ENCODE results near the gene MTHFD1L. TPM values are rescaled to one million over a fixed set of nuclear protein-coding genes. Genes with fewer than 3 reads are reported as not detected.
A peak's percentile ranks its signal among the peaks of the same experiment; 100 is the strongest.

Gene MTHFD1L
- total RNA-seq, 3 donors from 2014 or later (not counting 1 experiment from before 2014, with no cell fraction given), result 3.8 to 4.5 (median 4.3) TPM

DNA sequence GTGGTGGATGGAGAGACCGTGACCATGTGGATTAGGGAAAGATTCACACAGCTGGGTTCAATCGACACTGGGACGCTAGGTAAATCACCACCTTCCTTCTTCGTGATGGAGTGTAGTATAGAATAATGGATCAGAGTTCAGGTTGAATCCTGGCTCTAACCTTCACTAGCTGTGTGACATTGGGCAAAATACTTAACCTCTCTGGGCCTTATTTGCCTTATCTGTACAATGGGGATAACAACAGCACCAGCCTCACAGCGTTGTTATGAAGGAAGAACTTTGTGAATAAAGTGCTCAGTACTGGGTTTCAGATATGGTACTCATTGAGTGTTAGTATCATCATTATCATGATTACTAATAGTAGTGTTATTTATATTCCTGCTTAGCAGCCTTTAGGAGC is 248.1 kb downstream of the MTHFD1L start:
- no peak overlapping the region for H3K4me3 ChIP-seq (ENCODE audit: low read length)
- H3K36me3 ChIP-seq (ENCODE audit: control insufficient read depth, insufficient read depth, low read length), result no peaks in the 10 kb centered on the region
- WGBS (ENCODE audit: insufficient coverage), result 90% methylated on average over 5 of the region's 5 CpGs
- H3K27me3 Mint-ChIP-seq (ENCODE audit: low read depth in 2 of 2), result peaks cover 3 to 6% of the 10 kb centered on the region in 2 donors
- TF ChIP-seq, protein P1, sequence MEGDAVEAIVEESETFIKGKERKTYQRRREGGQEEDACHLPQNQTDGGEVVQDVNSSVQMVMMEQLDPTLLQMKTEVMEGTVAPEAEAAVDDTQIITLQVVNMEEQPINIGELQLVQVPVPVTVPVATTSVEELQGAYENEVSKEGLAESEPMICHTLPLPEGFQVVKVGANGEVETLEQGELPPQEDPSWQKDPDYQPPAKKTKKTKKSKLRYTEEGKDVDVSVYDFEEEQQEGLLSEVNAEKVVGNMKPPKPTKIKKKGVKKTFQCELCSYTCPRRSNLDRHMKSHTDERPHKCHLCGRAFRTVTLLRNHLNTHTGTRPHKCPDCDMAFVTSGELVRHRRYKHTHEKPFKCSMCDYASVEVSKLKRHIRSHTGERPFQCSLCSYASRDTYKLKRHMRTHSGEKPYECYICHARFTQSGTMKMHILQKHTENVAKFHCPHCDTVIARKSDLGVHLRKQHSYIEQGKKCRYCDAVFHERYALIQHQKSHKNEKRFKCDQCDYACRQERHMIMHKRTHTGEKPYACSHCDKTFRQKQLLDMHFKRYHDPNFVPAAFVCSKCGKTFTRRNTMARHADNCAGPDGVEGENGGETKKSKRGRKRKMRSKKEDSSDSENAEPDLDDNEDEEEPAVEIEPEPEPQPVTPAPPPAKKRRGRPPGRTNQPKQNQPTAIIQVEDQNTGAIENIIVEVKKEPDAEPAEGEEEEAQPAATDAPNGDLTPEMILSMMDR (IDR thresholded peaks at IDR 0.05), result no peak
- no peaks in the 10 kb centered on the region for H3K9me3 ChIP-seq (ENCODE audit: control insufficient read depth, insufficient read depth, low read length)
- no peak overlapping the region for H3K27ac Mint-ChIP-seq
- ATAC-seq, result no peak
- H3K4me1 Mint-ChIP-seq, result peaks cover 0 to 5% of the 10 kb centered on the region in 2 donors
- no peak overlapping the region for H3K27ac ChIP-seq (ENCODE audit: low read length)
- no peak for DNase-seq
- H3K4me1 ChIP-seq (ENCODE audit: control insufficient read depth, insufficient read depth, low read length), result no peaks in the 10 kb centered on the region
- H3K9me3 Mint-ChIP-seq, result no peaks in the 10 kb centered on the region
- no peaks in the 10 kb centered on the region for H3K27me3 ChIP-seq (ENCODE audit: control insufficient read depth, insufficient read depth, low read length)
- intact Hi-C loops (cut with micrococcal nuclease), result no loop called here
- no peak overlapping the region for H3K4me3 Mint-ChIP-seq
- H3K36me3 Mint-ChIP-seq, result no peaks in the 10 kb centered on the region

DNA sequence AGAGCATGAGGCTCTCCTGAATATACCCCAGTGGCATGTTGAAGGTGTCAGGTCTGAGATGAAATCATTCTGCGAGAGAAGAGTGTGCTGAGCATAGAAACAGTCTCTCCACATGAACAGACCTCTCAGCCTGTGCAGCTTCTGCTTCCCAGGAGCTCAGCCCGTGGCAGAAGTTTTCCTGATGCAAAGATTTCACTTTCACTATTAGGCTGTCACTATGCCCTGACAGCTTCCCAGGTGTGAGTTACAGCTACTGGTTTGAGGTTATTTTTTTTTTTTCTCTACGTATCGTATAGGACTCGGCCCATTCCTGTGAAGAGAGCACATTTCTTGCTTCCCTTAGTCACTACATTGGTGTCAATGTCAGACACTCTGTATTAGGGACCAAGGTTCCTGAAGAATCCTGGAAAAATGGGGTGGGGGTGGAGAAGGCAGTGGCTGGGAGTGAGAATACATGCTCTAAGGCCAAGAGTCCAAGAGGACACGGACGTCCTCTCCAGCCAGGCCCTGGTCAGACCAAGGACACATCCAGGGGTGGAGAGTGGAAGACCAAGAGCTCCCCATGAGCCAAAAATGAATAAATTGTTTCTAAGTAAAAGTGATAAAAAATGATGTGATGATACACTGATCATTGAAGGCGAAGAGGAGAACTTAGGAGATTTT is 253.1 kb downstream of the MTHFD1L start:
- Mint-ChIP-seq H3K36me3 (no peaks in the 10 kb centered on the region), H3K9me3 (no peaks in the 10 kb centered on the region), H3K27me3 (ENCODE audit: low read depth in 2 of 2) (no peaks in the 10 kb centered on the region), H3K27ac (no peak overlapping the region), H3K4me3 (no peak overlapping the region), H3K4me1 (peaks cover 0 to 7% of the 10 kb centered on the region in 2 donors)
- WGBS (ENCODE audit: insufficient coverage), result 59% methylated on average over 4 of the region's 8 CpGs
- ATAC-seq (peak in 2 of 3 donors; percentile 19 to 32), DNase-seq (no peak)
- H3K27ac ChIP-seq (ENCODE audit: low read length), result no peak overlapping the region
- TF ChIP-seq, protein P1 (IDR thresholded peaks at IDR 0.05), result no peak
- H3K4me1 ChIP-seq (ENCODE audit: control insufficient read depth, insufficient read depth, low read length), result no peaks in the 10 kb centered on the region
- H3K36me3 ChIP-seq (ENCODE audit: control insufficient read depth, insufficient read depth, low read length), result no peaks in the 10 kb centered on the region
- no peaks in the 10 kb centered on the region for H3K27me3 ChIP-seq (ENCODE audit: control insufficient read depth, insufficient read depth, low read length)
- no peaks in the 10 kb centered on the region for H3K9me3 ChIP-seq (ENCODE audit: control insufficient read depth, insufficient read depth, low read length)
- no peak overlapping the region for H3K4me3 ChIP-seq (ENCODE audit: low read length)
- intact Hi-C loops (cut with micrococcal nuclease), result no loop called here

DNA sequence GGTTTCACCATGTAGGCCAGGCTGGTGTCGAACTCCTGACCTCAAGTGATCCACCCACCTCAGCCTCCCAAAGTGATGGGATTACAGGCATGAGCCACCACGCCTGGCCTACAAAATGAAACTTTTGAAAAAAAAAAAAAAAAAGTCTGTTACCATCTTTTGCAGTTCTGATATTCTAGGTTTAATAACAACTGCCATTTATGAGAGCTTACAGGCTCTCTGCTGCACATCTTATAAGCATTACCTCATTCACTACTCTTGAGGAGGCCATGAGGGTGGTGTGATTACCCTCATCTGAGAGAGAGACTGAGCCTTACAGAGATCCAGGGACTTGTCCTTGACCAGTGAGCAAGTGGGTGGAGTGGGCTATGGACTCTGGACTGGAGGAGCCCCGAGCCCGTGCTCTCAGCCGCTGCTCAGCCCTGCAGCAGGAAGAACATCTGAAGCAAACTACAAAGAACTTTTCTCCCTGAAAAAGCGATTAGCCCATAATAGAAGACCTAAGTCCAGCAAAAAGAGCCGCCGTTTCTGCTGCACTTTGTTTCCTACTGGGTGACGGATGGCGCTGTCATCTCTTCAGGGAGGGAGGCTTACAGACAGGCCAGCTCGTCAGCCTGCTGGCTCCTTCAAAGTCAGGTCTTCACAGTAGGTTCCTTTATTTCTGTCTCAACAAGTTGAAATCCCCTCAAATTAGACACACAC is 254.5 kb downstream of the MTHFD1L start:
- Mint-ChIP-seq H3K27me3 (ENCODE audit: low read depth in 2 of 2) (no peaks in the 10 kb centered on the region), H3K4me1 (peaks cover 0 to 7% of the 10 kb centered on the region in 2 donors), H3K27ac (no peak overlapping the region), H3K9me3 (no peaks in the 10 kb centered on the region), H3K36me3 (no peaks in the 10 kb centered on the region), H3K4me3 (no peak overlapping the region)
- WGBS (ENCODE audit: insufficient coverage), result 89% methylated on average over 11 of the region's 11 CpGs
- Histone ChIP-seq H3K36me3 (ENCODE audit: control insufficient read depth, insufficient read depth, low read length) (no peaks in the 10 kb centered on the region), H3K27ac (ENCODE audit: low read length) (no peak overlapping the region), H3K27me3 (ENCODE audit: control insufficient read depth, insufficient read depth, low read length) (no peaks in the 10 kb centered on the region), H3K9me3 (ENCODE audit: control insufficient read depth, insufficient read depth, low read length) (no peaks in the 10 kb centered on the region), H3K4me3 (ENCODE audit: low read length) (no peak overlapping the region), H3K4me1 (ENCODE audit: control insufficient read depth, insufficient read depth, low read length) (no peaks in the 10 kb centered on the region)
- ATAC-seq (no peak), DNase-seq (no peak)
- TF ChIP-seq, protein P1 (IDR thresholded peaks at IDR 0.05), result no peak
- intact Hi-C loops (cut with micrococcal nuclease), result no loop called here
